H1 (cell line): ENCODE measurements around the gene INCENP. TPM values are rescaled to one million over a fixed set of nuclear protein-coding genes. Genes with fewer than 3 reads are reported as not detected.

Experiments used
- CTCF ChIA-PET: fragments of 300-600 bp; sonication (Branson Sonifier 250); formaldehyde crosslinking; loops from one replicate; lab custom pipeline; 2021; ENCODE audit not compliant: partially characterized antibody; lab: Charles Lee
- POLR2A ChIA-PET: fragments of 300-600 bp; sonication (Branson Sonifier 250); formaldehyde crosslinking; loops from one replicate; lab custom pipeline; 2021; ENCODE audit warnings: inconsistent platforms; ENCODE audit not compliant: partially characterized antibody; lab: Charles Lee
- DNase-seq, 2 experiments: peaks; one replicate each; pipeline versions ENCODE4 v3.0.0 to v3.0.0-alpha.2; 2010 to 2022; ENCODE audit warnings: low spot score in 2 of 2, low read depth in 1 of 2, mixed read lengths in 1 of 2
- FAIRE-seq: peaks from 2 replicates; lab custom pipeline; 2011; peaks lifted over from hg19 to GRCh38; lab: Jason Lieb, UNC
- H2AFZ ChIP-seq: 2 replicates; pipeline ENCODE4 v1.8.1; 2012; ENCODE audit warnings: low read length, inconsistent platforms
- H2AK5ac ChIP-seq: 2 replicates; pipeline ENCODE4 v1.6.1; 2013; ENCODE audit warnings: low read depth, low read length
- H2BK120ac ChIP-seq: replicated peaks from 2 replicates; pipeline ENCODE3; 2013; ENCODE audit warnings: low read depth, low read length, inconsistent platforms
- H2BK12ac ChIP-seq: 2 replicates; pipeline ENCODE4 v1.6.1; 2013; ENCODE audit warnings: low read depth, low read length
- H2BK15ac ChIP-seq: 2 replicates; pipeline ENCODE4 v1.6.1; 2013; ENCODE audit warnings: low read length
- H2BK20ac ChIP-seq: 2 replicates; pipeline ENCODE4 v1.6.1; 2013; ENCODE audit warnings: low read length
- H2BK5ac ChIP-seq: 2 replicates; pipeline ENCODE4 v1.6.1; 2013; ENCODE audit warnings: low read depth, low read length
- H3K14ac ChIP-seq: 2 replicates; pipeline ENCODE4 v1.6.1; 2013; ENCODE audit warnings: inconsistent platforms; ENCODE audit not compliant: insufficient read length
- H3K18ac ChIP-seq: 2 replicates; pipeline ENCODE4 v1.6.1; 2013; ENCODE audit warnings: low read length; ENCODE audit errors: extremely low read depth
- H3K23ac ChIP-seq: 2 replicates; pipeline ENCODE4 v1.6.1; 2013; ENCODE audit warnings: inconsistent platforms; ENCODE audit not compliant: insufficient read length
- H3K23me2 ChIP-seq: 2 replicates; pipeline ENCODE4 v1.6.1; 2013; ENCODE audit warnings: low read depth, low read length
- H3K27ac ChIP-seq: 2 replicates; pipeline ENCODE4 v1.6.1; 2011; ENCODE audit warnings: low read depth, low read length, inconsistent platforms
- H3K27me3 ChIP-seq, 4 experiments: replicated peaks in 1 of 4; 1 replicate in 1 of 4; 2 replicates in 3 of 4; pipeline versions ENCODE4 v1.6.1 to v1.8.1; 2011 to 2013; ENCODE audit warnings: low read length in 3 of 4, mild to moderate bottlenecking in 3 of 4, inconsistent platforms in 2 of 4, mixed read lengths in 2 of 4, moderate library complexity in 1 of 4; ENCODE audit not compliant: control insufficient read depth in 3 of 4, insufficient read depth in 3 of 4; ENCODE audit errors: extremely low read depth in 1 of 4
- H3K36me3 ChIP-seq, 4 experiments: 2 replicates each; pipeline versions ENCODE4 v1.6.1 to v1.8.1; 2011 to 2013; ENCODE audit warnings: mild to moderate bottlenecking in 4 of 4, low read length in 3 of 4, moderate library complexity in 2 of 4, control low read depth in 1 of 4, inconsistent platforms in 1 of 4; ENCODE audit not compliant: insufficient read depth in 4 of 4, control insufficient read depth in 2 of 4
- H3K4ac ChIP-seq: replicated peaks from 2 replicates; pipeline ENCODE3; 2013; ENCODE audit warnings: low read length, low read depth, mixed read lengths, inconsistent platforms; ENCODE audit not compliant: insufficient read length
- H3K4me1 ChIP-seq, 4 experiments: replicated peaks in 1 of 4; 1 replicate in 1 of 4; 2 replicates in 3 of 4; pipeline versions ENCODE4 v1.6.1 to v1.8.1; 2011 to 2013; ENCODE audit warnings: low read length in 3 of 4, inconsistent platforms in 2 of 4, mixed read lengths in 1 of 4; ENCODE audit not compliant: insufficient read depth in 4 of 4, control insufficient read depth in 3 of 4
- H3K4me2 ChIP-seq, 2 experiments: 2 replicates each; pipeline versions ENCODE4 v1.6.1 to v1.8.1; 2011 to 2013; ENCODE audit warnings: low read depth in 2 of 2, low read length in 2 of 2, control low read depth in 1 of 2, inconsistent platforms in 1 of 2, mild to moderate bottlenecking in 1 of 2; ENCODE audit not compliant: insufficient read depth in 1 of 2
- H3K4me3 ChIP-seq, 4 experiments: fragments of 200-600, 300-600 bp in 1 of 4; sonication (generic), shearing (Covaris generic), sonication (Bioruptor Twin) in 1 of 4; 2 replicates each; pipeline versions ENCODE4 v1.5.1 to v1.8.1; 2011 to 2016; ENCODE audit warnings: low read length in 4 of 4, low read depth in 3 of 4, control low read depth in 2 of 4, inconsistent platforms in 2 of 4, mild to moderate bottlenecking in 2 of 4, mixed read lengths in 1 of 4, moderate library complexity in 1 of 4; ENCODE audit not compliant: insufficient read depth in 2 of 4; ENCODE audit errors: extremely low read depth in 1 of 4
- H3K56ac ChIP-seq: replicated peaks from 2 replicates; pipeline ENCODE3; 2013; ENCODE audit warnings: low read depth, mild to moderate bottlenecking, mixed read lengths, low read length, inconsistent platforms; ENCODE audit not compliant: insufficient read length
- H3K79me1 ChIP-seq: 2 replicates; pipeline ENCODE4 v1.6.1; 2013; ENCODE audit warnings: low read depth, low read length, control low read depth
- H3K79me2 ChIP-seq, 2 experiments: 2 replicates each; pipeline versions ENCODE4 v1.6.1 to v1.8.1; 2012 to 2013; ENCODE audit warnings: low read length in 2 of 2, mild to moderate bottlenecking in 2 of 2, inconsistent platforms in 1 of 2; ENCODE audit not compliant: insufficient read depth in 2 of 2, control insufficient read depth in 1 of 2
- H3K9ac ChIP-seq, 4 experiments: replicated peaks in 1 of 4; 1 replicate in 1 of 4; 2 replicates in 3 of 4; pipeline versions ENCODE4 v1.6.1 to v1.8.1; 2011 to 2013; ENCODE audit warnings: low read depth in 3 of 4, low read length in 3 of 4, control low read depth in 2 of 4, mild to moderate bottlenecking in 2 of 4, moderate library complexity in 2 of 4, inconsistent platforms in 1 of 4; ENCODE audit errors: extremely low read depth in 1 of 4
- H3K9me3 ChIP-seq, 2 experiments: 2 replicates each; pipeline versions ENCODE4 v1.6.1 to v1.8.1; 2012 to 2013; ENCODE audit warnings: mild to moderate bottlenecking in 2 of 2, moderate library complexity in 2 of 2, control low read depth in 1 of 2, inconsistent platforms in 1 of 2, low read depth in 1 of 2, low read length in 1 of 2, mixed read lengths in 1 of 2; ENCODE audit not compliant: insufficient read depth in 2 of 2
- H4K20me1 ChIP-seq, 2 experiments: replicated peaks in 1 of 2; 2 replicates each; pipeline versions ENCODE3 to v1.8.1; 2011 to 2013; ENCODE audit warnings: inconsistent platforms in 2 of 2, low read length in 2 of 2, mild to moderate bottlenecking in 1 of 2; ENCODE audit not compliant: insufficient read depth in 2 of 2, control insufficient read depth in 1 of 2
- H4K5ac ChIP-seq: 2 replicates; pipeline ENCODE4 v1.6.1; 2013; ENCODE audit warnings: low read length, low read depth, mixed read lengths, inconsistent platforms; ENCODE audit not compliant: insufficient read length
- H4K8ac ChIP-seq: 2 replicates; pipeline ENCODE4 v1.8.0; 2013; ENCODE audit warnings: mild to moderate bottlenecking, moderate library complexity, low read length, inconsistent platforms; ENCODE audit not compliant: insufficient read depth; ENCODE audit errors: extremely low read depth
- H4K91ac ChIP-seq: replicated peaks from 2 replicates; pipeline ENCODE3; 2013; ENCODE audit warnings: low read length, mixed read lengths, inconsistent platforms; ENCODE audit not compliant: insufficient read length
- ATF2 ChIP-seq: IDR thresholded peaks from 2 replicates; pipeline ENCODE4 v1.6.1; 2012; ENCODE audit warnings: low read length, inconsistent platforms
- JUN ChIP-seq: IDR thresholded peaks from 2 replicates; pipeline ENCODE4 v1.6.1; 2011; ENCODE audit warnings: low read depth, mild to moderate bottlenecking, improper control_type of control experiment, low read length
- MAFK ChIP-seq: IDR thresholded peaks from 2 replicates; pipeline ENCODE4 v1.6.1; 2012; ENCODE audit warnings: low read depth, mild to moderate bottlenecking, improper control_type of control experiment, low read length
- RFX5 ChIP-seq: IDR thresholded peaks from 2 replicates; pipeline ENCODE4 v1.6.1; 2011; ENCODE audit warnings: low read depth, low read length, improper control_type of control experiment, borderline replicate concordance
- TAF1 ChIP-seq: IDR thresholded peaks from 2 replicates; pipeline ENCODE4 v1.6.1; 2011; ENCODE audit warnings: mild to moderate bottlenecking, low read depth, low read length
- WGBS, 2 experiments: shearing (Covaris generic) in 1 of 2; methylation state at CpG; one replicate each; pipeline versions ENCODE4 v1.1.6 to v1.1.7; 2013 to 2015; ENCODE audit warnings: low lambda C conversion rate in 2 of 2, mixed read lengths in 2 of 2, inconsistent platforms in 1 of 2, low coverage in 1 of 2, missing lambda C conversion rate in 1 of 2; ENCODE audit not compliant: insufficient replicate concordance in 2 of 2, insufficient coverage in 1 of 2, insufficient read length in 1 of 2; ENCODE audit errors: extremely low coverage in 1 of 2, missing lambda C conversion rate in 1 of 2; 5-methylcytosine and 5-hydroxymethylcytosine counted together
- polyA plus RNA-seq, 7 experiments: library from polyadenylated mRNA; depleted of rRNA in 3 of 7; stranded (reverse) in 5 of 7; unstranded in 2 of 7; fragments of >200 nt in 5 of 7; fragments of 200-250 nt in 2 of 7; gene quantifications; 1 replicate in 5 of 7; 2 replicates in 1 of 7; 4 replicates in 1 of 7; pipeline versions ENCODE4 v1.2.1 to v1.2.3, GENCODE V29; 2011 to 2013; ENCODE audit warnings: missing spikeins in 2 of 7, mixed read lengths in 2 of 7
- total RNA-seq: library from RNA; stranded (reverse); fragmentation: NEBNext Ultra II Directional; extraction: Animal tissue kit (Norgen Biotek cat#: 25700); gene quantifications from 2 replicates; pipeline ENCODE4 v1.2.1, GENCODE V29; 2021

INCENP gene
- total and polyA plus RNA-seq, 2 of the 8 experiments (the other 6 are each of a cell fraction or from before 2014, with no cell fraction given): 25.4 to 132 TPM

- Histone ChIP-seq H2BK15ac (no peak overlapping the region), H3K27ac (no peak overlapping the region), H2AFZ (no peak overlapping the region), H2BK120ac (no peak overlapping the region), H3K4me3 (no peak overlapping the region), H4K91ac (no peak overlapping the region), H3K36me3 (peaks cover 15 to 45% (median 30%) of the 10 kb centered on the region in 4 experiments), H3K18ac (no peak overlapping the region), H3K4me2 (no peak overlapping the region), H3K9ac (no peak overlapping the region), H2BK5ac (no peak overlapping the region), H2BK20ac (no peak overlapping the region), H3K4me1 (no peaks in the 10 kb centered on the region), H4K20me1 (peaks cover 2 to 10% of the 10 kb centered on the region in 2 experiments), H3K27me3 (no peaks in the 10 kb centered on the region), H2BK12ac (no peak overlapping the region), H4K5ac (no peak overlapping the region), H3K9me3 (no peaks in the 10 kb centered on the region), H3K23ac (no peak overlapping the region), H2AK5ac (no peak overlapping the region), H3K14ac (no peak overlapping the region), H3K79me1 (no peaks in the 10 kb centered on the region), H3K4ac (no peak overlapping the region), H3K23me2 (no peaks in the 10 kb centered on the region), H3K56ac (no peak overlapping the region), H3K79me2 (no peaks in the 10 kb centered on the region), H4K8ac (no peak overlapping the region)
- FAIRE-seq (no peak), DNase-seq (no peak)
- WGBS, 2 experiments: 93% methylated on average over 2 of the region's 2 CpGs; no CpG with 5 or more reads in 1 of the 2 experiments
- POLR2A ChIA-PET: no interaction called here
- CTCF ChIA-PET: interaction anchor here (0.9 kb wide), 1 partner anchor 114 kb away, joined by 3 read pairs; no protein-coding TSS in a partner anchor
- TF ChIP-seq MAFK: no peak
- TF ChIP-seq JUN: no peak
- no peak for TF ChIP-seq RFX5
- no peak for TF ChIP-seq TAF1
- no peak for TF ChIP-seq ATF2
Observed at GRCh38 chr11:62153087-62153395, 29.2 kb downstream of the INCENP start.
